ENCODE results near the gene DCTN4. TPM values are rescaled to one million over a fixed set of nuclear protein-coding genes. Genes with fewer than 3 reads are reported as not detected.

Gene DCTN4
- total RNA-seq, 4 donors from 2014 or later = 49.8 to 78.6 (median 55.2) TPM

DNA sequence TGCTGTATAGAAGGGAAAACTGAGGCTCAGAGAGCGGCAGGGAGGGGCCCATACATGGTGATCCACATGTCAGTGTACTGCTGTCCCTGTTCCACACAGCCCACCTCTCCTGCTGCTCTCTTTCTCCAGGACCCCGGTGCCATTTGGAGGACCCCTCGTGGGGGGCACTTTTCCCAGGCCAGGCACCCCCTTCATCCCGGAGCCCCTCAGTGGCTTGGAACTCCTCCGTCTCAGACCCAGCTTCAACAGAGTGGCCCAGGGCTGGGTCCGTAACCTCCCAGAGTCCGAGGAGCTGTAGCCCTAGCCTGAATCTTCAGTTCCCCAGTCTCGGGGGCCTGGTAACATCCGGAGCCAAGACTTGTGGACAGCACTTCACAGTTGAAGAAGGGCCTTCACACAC, 82.2 kb downstream of the DCTN4 start:
- H3K4me3 ChIP-seq = no peak overlapping the region
- ATAC-seq = no peak

DNA sequence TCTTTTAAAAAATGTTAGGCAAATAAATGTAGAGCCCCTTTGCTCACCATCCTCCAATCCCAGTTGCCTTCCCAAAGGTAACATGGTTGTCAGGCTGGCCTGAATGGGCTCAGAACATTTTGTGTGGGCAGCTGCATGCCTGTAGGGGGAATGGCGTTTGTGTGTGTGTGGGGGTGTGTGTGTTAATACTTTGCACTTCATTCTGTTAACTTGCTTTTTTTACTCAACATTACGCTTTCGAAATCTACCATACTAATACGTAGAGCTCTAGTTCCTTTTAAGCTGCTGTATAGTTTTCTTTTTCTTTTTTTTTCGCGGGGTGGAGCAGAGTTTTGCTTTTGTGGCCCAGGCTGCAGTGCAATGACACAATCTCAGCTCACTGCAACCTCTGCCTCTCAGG, 83.7 kb downstream of the DCTN4 start:
- Histone ChIP-seq H3K36me3 (no peaks in the 10 kb centered on the region), H3K4me3 (no peak overlapping the region), H3K9me3 (no peaks in the 10 kb centered on the region), H3K27ac (no peak overlapping the region), H3K27me3 (peaks cover 12% of the 10 kb centered on the region), H3K4me1 (peaks cover 0 to 40% (median 11%) of the 10 kb centered on the region in 3 donors)
- TF ChIP-seq CTCF (IDR thresholded peaks at IDR 0.05) (no peak), POLR2A (IDR thresholded peaks at IDR 0.05) (no peak), EP300 (IDR thresholded peaks at IDR 0.05) (no peak), POLR2AphosphoS5 (IDR thresholded peaks at IDR 0.05) (no peak)
- ATAC-seq = no peak
- WGBS, 2 donors (ENCODE audit: low coverage in 1 of 2) = 69 to 79% methylated on average over 4 to 6 of the region's 6 CpGs

More for the DNA sequence above, 82.2 kb downstream of the DCTN4 start:
- Histone ChIP-seq H3K9me3 (no peaks in the 10 kb centered on the region), H3K27ac (no peak overlapping the region), H3K27me3 (peaks cover 8% of the 10 kb centered on the region), H3K4me1 (peaks cover 0 to 30% (median 9%) of the 10 kb centered on the region in 3 donors), H3K36me3 (no peaks in the 10 kb centered on the region)
- 80 to 90% methylated on average over 1 to 3 of the region's 9 CpGs for WGBS, 2 donors (ENCODE audit: low coverage in 1 of 2)
- TF ChIP-seq POLR2AphosphoS5 (IDR thresholded peaks at IDR 0.05) (no peak), EP300 (IDR thresholded peaks at IDR 0.05) (no peak)

GRCh38 chr5:150674341-150674821, 84.4 kb downstream of the DCTN4 start:
- TF ChIP-seq POLR2A (IDR thresholded peaks at IDR 0.05) = no peak
- TF ChIP-seq EP300 (IDR thresholded peaks at IDR 0.05) = no peak
- TF ChIP-seq CTCF (IDR thresholded peaks at IDR 0.05) = no peak
- TF ChIP-seq POLR2AphosphoS5 (IDR thresholded peaks at IDR 0.05) = no peak
- ATAC-seq = peak; percentile 54
- WGBS, 2 donors (ENCODE audit: low coverage in 1 of 2) = 20 to 79% methylated on average over 1 to 4 of the region's 4 CpGs
- Histone ChIP-seq H3K36me3 (no peaks in the 10 kb centered on the region), H3K4me3 (no peak overlapping the region), H3K9me3 (no peaks in the 10 kb centered on the region), H3K27me3 (peaks cover 12% of the 10 kb centered on the region), H3K27ac (peak overlapping the region in 3 of 4 donors; percentile 40 to 51 (median 45)), H3K4me1 (peaks cover 0 to 40% (median 11%) of the 10 kb centered on the region in 3 donors)

DNA sequence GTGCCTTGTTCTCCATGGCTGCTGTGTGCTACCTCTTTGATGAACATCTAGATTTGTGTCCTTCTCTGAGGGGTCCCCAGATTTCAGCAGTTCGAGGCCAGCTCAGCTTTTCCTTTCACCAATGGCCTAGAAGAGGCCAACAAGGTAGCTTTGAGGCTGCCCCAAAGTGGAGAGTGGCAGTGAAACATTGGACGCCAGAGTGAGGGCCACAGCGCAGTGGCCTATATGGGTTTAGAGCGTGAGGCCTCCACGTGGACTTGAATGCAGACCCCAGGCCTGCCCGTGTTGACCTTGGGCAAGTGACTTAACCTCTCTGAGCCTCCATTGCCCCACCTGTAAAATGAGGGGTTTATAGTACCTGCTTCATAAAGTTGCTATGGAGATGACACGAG, 85.9 kb downstream of the DCTN4 start:
- Histone ChIP-seq H3K4me3 (peak overlapping the region in 1 of 2 donors; percentile 60), H3K27ac (no peak overlapping the region), H3K9me3 (no peaks in the 10 kb centered on the region), H3K36me3 (no peaks in the 10 kb centered on the region), H3K27me3 (peaks cover 12% of the 10 kb centered on the region), H3K4me1 (peaks cover 0 to 40% (median 11%) of the 10 kb centered on the region in 3 donors)
- no peak for TF ChIP-seq POLR2AphosphoS5 (IDR thresholded peaks at IDR 0.05)
- no peak for TF ChIP-seq CTCF (IDR thresholded peaks at IDR 0.05)
- TF ChIP-seq POLR2A (IDR thresholded peaks at IDR 0.05) = no peak
- 80 to 100% methylated on average over 1 of the region's 7 CpGs for WGBS, 2 donors (ENCODE audit: low coverage in 1 of 2)
- ATAC-seq = no peak

DNA sequence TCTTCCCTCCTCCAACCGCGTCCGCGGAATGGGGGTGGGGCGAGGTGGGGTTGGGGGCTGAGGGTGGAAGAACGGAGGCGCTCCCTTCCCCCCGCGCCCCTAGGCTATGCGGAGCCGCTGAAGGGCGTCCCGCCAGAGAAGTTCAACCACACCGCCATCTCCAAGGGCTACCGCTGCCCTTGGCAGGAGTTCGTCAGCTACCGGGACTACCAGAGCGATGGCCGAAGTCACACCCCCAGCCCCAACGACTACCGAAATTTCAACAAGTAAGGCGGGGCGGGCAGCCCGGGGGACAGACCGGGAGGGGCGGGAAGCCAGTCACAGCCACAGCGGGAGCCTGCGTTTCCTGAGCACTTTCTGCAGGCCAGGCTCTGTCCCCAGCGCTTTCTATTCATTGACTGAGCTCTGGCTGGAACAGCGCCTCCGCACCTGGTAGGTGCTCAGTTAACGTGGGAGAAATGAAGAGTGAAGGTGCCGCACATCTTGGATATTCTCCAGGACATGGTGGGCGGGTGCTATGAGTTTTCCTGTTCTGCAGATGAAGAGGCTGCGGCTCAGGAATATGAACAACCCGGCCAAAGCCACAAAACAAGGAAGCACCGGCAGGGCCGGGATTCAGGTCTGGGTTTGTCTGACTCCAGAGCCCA, 86.5 kb downstream of the DCTN4 start:
- peak; percentile 49 for ATAC-seq
- WGBS, 2 donors (ENCODE audit: low coverage in 1 of 2) = 20% methylated on average over 1 of the region's 38 CpGs; no CpG with 5 or more reads in 1 of the 2 donors
- H3K36me3 ChIP-seq = no peaks in the 10 kb centered on the region
- H3K9me3 ChIP-seq = no peaks in the 10 kb centered on the region
- peaks cover 12% of the 10 kb centered on the region for H3K27me3 ChIP-seq
- H3K4me3 ChIP-seq = peak overlapping the region; percentile 20 to 60
- peaks cover 0 to 40% (median 11%) of the 10 kb centered on the region in 3 donors for H3K4me1 ChIP-seq
- TF ChIP-seq EP300 (IDR thresholded peaks at IDR 0.05) (no peak), CTCF (IDR thresholded peaks at IDR 0.05) (no peak), POLR2AphosphoS5 (IDR thresholded peaks at IDR 0.05) (no peak), POLR2A (IDR thresholded peaks at IDR 0.05) (no peak)
- H3K27ac ChIP-seq = peak overlapping the region in 3 of 4 donors; percentile 14 to 65 (median 14)

All from gastroesophageal sphincter (tissue), 4 donors.